Kidney glomerular epithelial cell (primary cell): ENCODE data around the gene TSPAN5.
A peak's percentile ranks its signal among the peaks of the same experiment; 100 is the strongest.

Experiments used
- DNase-seq: peaks from one replicate; lab custom pipeline; 2025; lab: John Stamatoyannopoulos, UW

TSPAN5 gene

GRCh38 chr4:98517218-98518021, 141.0 kb downstream of the TSPAN5 start:
- peak; percentile 48 for DNase-seq

- DNase-seq: no peak
Measured at GRCh38 chr4:98516441-98517217, 141.8 kb downstream of the TSPAN5 start.

GRCh38 chr4:98516042-98516440, 142.4 kb downstream of the TSPAN5 start:
- DNase-seq: peak; percentile 76

- no peak for DNase-seq
Measured at GRCh38 chr4:98515470-98515809, 143.0 kb downstream of the TSPAN5 start.

GRCh38 chr4:98514741-98515469, 143.5 kb downstream of the TSPAN5 start:
- DNase-seq: no peak

- DNase-seq: no peak
Measured at GRCh38 chr4:98512918-98513317, 145.5 kb downstream of the TSPAN5 start.

GRCh38 chr4:98510757-98511517, 147.5 kb downstream of the TSPAN5 start:
- DNase-seq: no peak

GRCh38 chr4:98510340-98510739, 148.1 kb downstream of the TSPAN5 start:
- no peak for DNase-seq

GRCh38 chr4:98509721-98510120, 148.7 kb downstream of the TSPAN5 start:
- DNase-seq: no peak

GRCh38 chr4:98508829-98509598, 149.4 kb downstream of the TSPAN5 start:
- DNase-seq: no peak

GRCh38 chr4:98508248-98508647, 150.2 kb downstream of the TSPAN5 start:
- no peak for DNase-seq

GRCh38 chr4:98507299-98507698, 151.1 kb downstream of the TSPAN5 start:
- no peak for DNase-seq

GRCh38 chr4:98506462-98507132, 151.8 kb downstream of the TSPAN5 start:
- no peak for DNase-seq

- no peak for DNase-seq
Measured at GRCh38 chr4:98505992-98506391, 152.4 kb downstream of the TSPAN5 start.

- DNase-seq: no peak
Measured at GRCh38 chr4:98504091-98504490, 154.3 kb downstream of the TSPAN5 start.

GRCh38 chr4:98503676-98504075, 154.7 kb downstream of the TSPAN5 start:
- no peak for DNase-seq

GRCh38 chr4:98502624-98503023, 155.8 kb downstream of the TSPAN5 start:
- DNase-seq: no peak

GRCh38 chr4:98502031-98502430, 156.4 kb downstream of the TSPAN5 start:
- no peak for DNase-seq

- DNase-seq: no peak
Measured at GRCh38 chr4:98501383-98501782, 157.0 kb downstream of the TSPAN5 start.

- no peak for DNase-seq
Measured at GRCh38 chr4:98498774-98499173, 159.6 kb downstream of the TSPAN5 start.
